AG09319 (cell line): ENCODE measurements around the gene SH3TC1.

Source experiments
- DNase-seq: peaks from one replicate; pipeline ENCODE4 v3.0.0-alpha.2; 2010; ENCODE audit warnings: low read depth; ENCODE audit errors: extremely low read depth
- TF ChIP-seq, protein P1 (sequence below): IDR thresholded peaks from 2 replicates; pipeline ENCODE4 v1.5.1; 2011; ENCODE audit warnings: low read depth, mild to moderate bottlenecking, inconsistent platforms, low read length, moderate library complexity

SH3TC1 gene

DNA sequence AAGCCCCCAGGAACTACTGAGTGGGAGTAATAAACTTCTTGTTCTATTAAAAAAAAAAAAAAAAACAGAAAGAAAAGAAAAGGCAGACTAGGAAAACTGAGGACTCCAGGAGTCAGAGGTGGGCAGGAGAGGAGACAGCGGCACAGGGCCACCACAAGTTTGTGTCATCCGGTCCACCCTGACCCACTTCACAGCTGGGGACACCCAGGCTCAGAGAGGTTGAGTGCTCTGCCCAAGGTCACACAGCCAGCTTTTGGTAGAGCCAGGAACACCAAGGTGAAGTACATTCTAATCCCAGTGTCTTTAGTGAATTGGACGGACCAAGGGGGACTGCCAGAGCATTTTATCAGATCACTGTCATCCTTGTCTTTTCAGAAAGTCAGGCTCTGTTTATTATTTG lies 24.1 kb upstream of the SH3TC1 start:
- TF ChIP-seq, protein P1, sequence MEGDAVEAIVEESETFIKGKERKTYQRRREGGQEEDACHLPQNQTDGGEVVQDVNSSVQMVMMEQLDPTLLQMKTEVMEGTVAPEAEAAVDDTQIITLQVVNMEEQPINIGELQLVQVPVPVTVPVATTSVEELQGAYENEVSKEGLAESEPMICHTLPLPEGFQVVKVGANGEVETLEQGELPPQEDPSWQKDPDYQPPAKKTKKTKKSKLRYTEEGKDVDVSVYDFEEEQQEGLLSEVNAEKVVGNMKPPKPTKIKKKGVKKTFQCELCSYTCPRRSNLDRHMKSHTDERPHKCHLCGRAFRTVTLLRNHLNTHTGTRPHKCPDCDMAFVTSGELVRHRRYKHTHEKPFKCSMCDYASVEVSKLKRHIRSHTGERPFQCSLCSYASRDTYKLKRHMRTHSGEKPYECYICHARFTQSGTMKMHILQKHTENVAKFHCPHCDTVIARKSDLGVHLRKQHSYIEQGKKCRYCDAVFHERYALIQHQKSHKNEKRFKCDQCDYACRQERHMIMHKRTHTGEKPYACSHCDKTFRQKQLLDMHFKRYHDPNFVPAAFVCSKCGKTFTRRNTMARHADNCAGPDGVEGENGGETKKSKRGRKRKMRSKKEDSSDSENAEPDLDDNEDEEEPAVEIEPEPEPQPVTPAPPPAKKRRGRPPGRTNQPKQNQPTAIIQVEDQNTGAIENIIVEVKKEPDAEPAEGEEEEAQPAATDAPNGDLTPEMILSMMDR = no peak
- no peak for DNase-seq

DNA sequence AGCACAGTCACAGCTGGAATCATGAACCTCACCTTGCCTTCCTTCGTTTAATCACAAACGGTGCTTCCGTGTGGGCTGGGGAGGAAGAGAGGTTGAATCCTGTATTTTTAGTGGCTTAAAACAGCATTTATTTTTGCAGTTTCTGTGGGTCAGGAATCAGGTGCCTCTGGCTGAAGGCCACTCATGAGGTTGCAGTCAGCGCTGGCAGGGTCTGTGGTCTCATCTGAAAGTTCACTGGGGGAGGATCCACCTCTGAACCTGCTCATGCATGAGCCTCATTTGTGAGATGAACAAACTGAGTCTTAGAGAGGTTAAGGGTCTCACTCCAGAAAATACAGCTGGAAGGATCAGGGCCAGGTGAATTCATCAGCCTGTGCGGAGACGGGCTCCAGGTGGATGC lies 23.4 kb upstream of the SH3TC1 start:
- DNase-seq = no peak
- TF ChIP-seq, protein P1 = no peak

DNA sequence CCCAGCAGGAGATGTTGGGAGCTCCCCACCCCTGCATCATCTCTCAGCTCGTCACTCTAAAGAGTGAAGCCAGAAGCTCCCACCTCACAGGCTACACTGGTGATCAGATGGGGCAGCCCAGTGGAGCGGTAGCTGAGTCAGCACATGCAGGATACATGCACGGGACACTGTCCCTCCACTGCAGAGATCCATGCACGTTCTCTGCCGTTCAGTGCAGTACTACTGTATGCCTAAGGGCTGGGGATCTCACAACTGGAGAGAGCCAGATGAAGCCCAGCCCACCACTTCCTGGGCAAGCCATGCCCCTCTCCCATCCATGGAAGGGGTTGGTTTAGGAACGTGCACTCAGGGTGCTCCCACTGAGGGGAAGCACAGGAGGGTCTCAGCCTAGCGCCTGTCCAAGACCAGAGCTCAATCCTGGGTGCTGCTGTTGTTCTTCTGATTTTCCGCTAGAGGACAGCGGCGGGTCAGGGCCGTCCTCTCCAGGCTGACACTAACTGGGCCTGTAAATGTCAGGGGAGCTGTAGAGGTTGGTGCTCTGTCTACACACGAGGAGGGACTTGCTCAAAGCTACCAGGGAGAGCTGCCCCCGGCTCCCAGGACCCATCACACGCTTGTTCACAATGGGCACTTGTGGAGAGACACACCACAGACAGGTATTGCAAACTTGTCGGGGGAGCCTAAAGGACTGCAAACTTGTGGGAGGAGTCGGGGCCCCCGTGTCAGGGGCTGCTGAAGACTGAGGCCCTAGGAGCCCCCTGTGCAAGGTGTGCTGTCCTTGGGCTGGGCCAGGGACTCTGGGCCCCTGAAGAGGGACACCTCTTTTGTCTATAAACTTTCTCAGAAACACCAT lies 22.3 kb upstream of the SH3TC1 start:
- peak; percentile 24 for DNase-seq
- TF ChIP-seq, protein P1 = peak; percentile 95

DNA sequence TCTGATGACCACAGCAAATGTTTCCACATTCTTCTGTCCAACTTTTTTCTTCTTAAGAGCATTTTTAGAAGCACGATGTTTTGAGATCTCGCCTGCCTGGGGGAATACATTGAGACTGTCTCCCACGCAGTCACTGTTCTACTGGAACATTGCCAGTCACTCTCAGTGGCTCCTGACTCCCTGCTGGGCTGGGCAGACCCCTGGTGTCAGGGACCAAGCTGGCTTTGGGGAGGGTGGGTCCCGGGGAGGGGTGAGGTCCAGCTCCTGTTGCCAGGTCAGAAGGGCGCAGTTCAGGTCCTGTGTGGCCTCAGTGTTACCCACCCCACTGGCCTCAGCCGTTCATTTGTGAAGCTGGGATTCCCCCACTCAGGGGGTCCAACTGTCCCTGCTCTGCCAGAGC lies 21.5 kb upstream of the SH3TC1 start:
- TF ChIP-seq, protein P1 = no peak
- DNase-seq = no peak

DNA sequence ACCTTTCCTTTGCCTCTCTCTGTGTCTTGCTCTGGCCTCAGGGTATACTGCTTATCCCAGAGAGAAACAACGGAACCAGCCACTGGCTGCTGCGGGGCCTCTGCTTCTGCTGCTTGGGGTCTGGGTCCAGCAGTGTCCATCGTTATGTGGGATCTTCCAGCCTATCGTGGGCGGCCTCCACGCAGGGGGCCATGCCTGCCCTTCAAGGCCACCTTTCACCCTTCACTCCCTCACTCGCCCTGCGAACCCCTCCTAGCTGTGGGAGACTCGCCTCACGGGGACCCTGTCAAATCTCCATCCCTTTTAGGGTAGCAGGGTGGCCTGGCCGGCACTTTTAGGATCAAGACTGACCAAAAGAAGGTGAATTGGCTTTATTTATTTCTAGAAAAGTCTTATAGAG lies 21.1 kb upstream of the SH3TC1 start:
- no peak for DNase-seq
- TF ChIP-seq, protein P1 = no peak

DNA sequence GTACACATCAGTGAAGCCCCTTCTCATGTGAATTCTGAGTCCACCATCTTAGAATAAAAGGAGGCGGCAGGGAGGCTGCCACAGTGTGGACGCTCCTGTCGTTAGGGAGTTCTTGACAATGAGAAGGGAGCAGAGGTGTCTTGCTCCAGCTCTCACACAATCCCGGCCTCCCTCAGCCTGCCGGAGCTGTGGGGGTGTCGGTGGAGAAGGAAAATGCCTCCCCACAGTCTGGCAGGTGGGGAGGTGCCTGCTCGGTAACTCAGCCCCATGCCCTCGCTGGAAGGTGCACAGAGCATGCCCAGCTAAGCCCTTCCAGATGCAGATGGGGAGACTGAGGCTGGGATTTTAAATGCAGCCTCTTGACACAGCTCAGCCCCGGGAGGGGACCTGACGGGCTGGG lies 20.0 kb upstream of the SH3TC1 start:
- TF ChIP-seq, protein P1 = no peak

DNA sequence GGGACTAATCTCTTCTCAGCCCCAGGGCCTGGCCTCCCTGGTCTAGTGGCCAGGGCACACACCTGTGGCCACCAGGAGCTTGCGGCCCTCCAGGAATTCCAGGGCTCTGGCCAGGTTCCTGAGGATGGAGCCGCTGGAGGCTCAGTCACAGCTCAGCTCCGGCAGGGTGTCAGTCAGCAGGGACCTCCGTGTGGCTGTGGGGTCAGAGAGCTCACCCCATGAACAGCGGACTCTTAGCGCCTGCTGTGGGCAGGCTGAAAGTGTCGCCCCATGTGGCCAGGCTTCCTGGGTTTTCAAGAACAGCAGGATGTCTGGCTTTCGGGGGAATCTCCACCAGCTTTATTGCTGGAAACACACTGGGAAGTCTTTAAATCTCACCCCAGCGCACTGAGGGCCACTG lies 19.3 kb upstream of the SH3TC1 start:
- DNase-seq = no peak
- TF ChIP-seq, protein P1 = no peak

More for the DNA sequence above, 20.0 kb upstream of the SH3TC1 start:
- no peak for DNase-seq
